Measurements from ENCODE around the gene EEF2K.

DNA sequence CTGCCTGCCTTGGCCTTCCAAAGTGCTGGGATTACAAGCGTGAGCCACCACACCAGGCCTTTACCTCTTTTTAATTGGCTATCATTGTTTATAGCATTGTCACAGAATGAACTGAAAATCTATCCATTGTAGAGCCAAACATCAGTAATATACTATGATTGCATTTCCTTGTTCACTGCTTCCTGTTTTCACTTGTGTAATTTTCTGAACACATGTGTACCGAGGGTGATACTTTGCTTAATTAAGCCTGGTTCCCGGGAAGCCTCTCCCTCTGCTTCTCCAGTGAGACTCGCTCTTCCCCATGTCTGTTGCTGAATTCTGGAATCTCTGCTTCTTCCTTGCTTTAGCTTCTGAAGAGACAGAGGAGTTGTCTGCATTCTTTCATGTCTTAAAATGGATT lies 124.2 kb downstream of the EEF2K start:
- TF ChIP-seq POLR2AphosphoS5 (IDR thresholded peaks at IDR 0.05; ENCODE audit: low read depth, low read length), result no peak
- TF ChIP-seq, protein P1, sequence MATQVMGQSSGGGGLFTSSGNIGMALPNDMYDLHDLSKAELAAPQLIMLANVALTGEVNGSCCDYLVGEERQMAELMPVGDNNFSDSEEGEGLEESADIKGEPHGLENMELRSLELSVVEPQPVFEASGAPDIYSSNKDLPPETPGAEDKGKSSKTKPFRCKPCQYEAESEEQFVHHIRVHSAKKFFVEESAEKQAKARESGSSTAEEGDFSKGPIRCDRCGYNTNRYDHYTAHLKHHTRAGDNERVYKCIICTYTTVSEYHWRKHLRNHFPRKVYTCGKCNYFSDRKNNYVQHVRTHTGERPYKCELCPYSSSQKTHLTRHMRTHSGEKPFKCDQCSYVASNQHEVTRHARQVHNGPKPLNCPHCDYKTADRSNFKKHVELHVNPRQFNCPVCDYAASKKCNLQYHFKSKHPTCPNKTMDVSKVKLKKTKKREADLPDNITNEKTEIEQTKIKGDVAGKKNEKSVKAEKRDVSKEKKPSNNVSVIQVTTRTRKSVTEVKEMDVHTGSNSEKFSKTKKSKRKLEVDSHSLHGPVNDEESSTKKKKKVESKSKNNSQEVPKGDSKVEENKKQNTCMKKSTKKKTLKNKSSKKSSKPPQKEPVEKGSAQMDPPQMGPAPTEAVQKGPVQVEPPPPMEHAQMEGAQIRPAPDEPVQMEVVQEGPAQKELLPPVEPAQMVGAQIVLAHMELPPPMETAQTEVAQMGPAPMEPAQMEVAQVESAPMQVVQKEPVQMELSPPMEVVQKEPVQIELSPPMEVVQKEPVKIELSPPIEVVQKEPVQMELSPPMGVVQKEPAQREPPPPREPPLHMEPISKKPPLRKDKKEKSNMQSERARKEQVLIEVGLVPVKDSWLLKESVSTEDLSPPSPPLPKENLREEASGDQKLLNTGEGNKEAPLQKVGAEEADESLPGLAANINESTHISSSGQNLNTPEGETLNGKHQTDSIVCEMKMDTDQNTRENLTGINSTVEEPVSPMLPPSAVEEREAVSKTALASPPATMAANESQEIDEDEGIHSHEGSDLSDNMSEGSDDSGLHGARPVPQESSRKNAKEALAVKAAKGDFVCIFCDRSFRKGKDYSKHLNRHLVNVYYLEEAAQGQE (IDR thresholded peaks at IDR 0.05; ENCODE audit: insufficient read depth in 1 of 2, low read depth in 2 of 2, low read length in 2 of 2), result no peak
- TF ChIP-seq TAF1 (IDR thresholded peaks at IDR 0.05; ENCODE audit: borderline replicate concordance, insufficient read depth, low read length), result no peak
- no peak for TF ChIP-seq SIN3A (IDR thresholded peaks at IDR 0.05; ENCODE audit: borderline replicate concordance, insufficient read depth, low read length)
- TF ChIP-seq FOXP2 (optimal IDR thresholded peaks at IDR 0.05; ENCODE audit: borderline replicate concordance, extremely low read depth, extremely low read length, insufficient read depth), result no peak
